Astrocyte (in vitro differentiated cells and primary cell): ENCODE data around the gene PDE4C. TPM values are rescaled to one million over a fixed set of nuclear protein-coding genes. Genes with fewer than 3 reads are reported as not detected.

Source experiments
- DNase-seq: peaks from one replicate; pipeline ENCODE4 v3.0.0-alpha.2; 2010; ENCODE audit warnings: low read depth
- FAIRE-seq: peaks from 2 replicates; lab custom pipeline; 2011; peaks lifted over from hg19 to GRCh38; lab: Jason Lieb, UNC
- H2AFZ ChIP-seq: 2 replicates; pipeline ENCODE4 v1.6.0; 2012; ENCODE audit warnings: low read depth, low read length, inconsistent platforms
- H3K27ac ChIP-seq: 2 replicates; pipeline ENCODE4 v1.5.1; 2011; ENCODE audit warnings: low read depth, low read length, inconsistent platforms
- H3K27me3 ChIP-seq: 2 replicates; pipeline ENCODE4 v1.6.0; 2011; ENCODE audit warnings: low read length, inconsistent platforms; ENCODE audit not compliant: insufficient read depth
- H3K36me3 ChIP-seq: 2 replicates; pipeline ENCODE4 v1.5.1; 2011; ENCODE audit warnings: low read length, inconsistent platforms; ENCODE audit not compliant: insufficient read depth
- H3K4me1 ChIP-seq: 2 replicates; pipeline ENCODE4 v1.5.1; 2011; ENCODE audit warnings: low read length, inconsistent platforms; ENCODE audit not compliant: insufficient read depth
- H3K4me2 ChIP-seq: 2 replicates; pipeline ENCODE4 v1.6.0; 2012; ENCODE audit warnings: low read length, inconsistent platforms
- H3K4me3 ChIP-seq: 2 replicates; pipeline ENCODE4 v1.5.1; 2011; ENCODE audit warnings: low read depth, mild to moderate bottlenecking, low read length, inconsistent platforms; ENCODE audit not compliant: insufficient read depth
- H3K79me2 ChIP-seq: 2 replicates; pipeline ENCODE4 v1.6.0; 2012; ENCODE audit warnings: mild to moderate bottlenecking, low read length, inconsistent platforms; ENCODE audit not compliant: insufficient read depth
- H3K9ac ChIP-seq: 2 replicates; pipeline ENCODE4 v1.6.0; 2012; ENCODE audit warnings: mild to moderate bottlenecking, low read length, inconsistent platforms
- H3K9me3 ChIP-seq: 2 replicates; pipeline ENCODE4 v1.5.1; 2012; ENCODE audit warnings: low read depth, mild to moderate bottlenecking, low read length, inconsistent platforms; ENCODE audit not compliant: insufficient read depth
- H4K20me1 ChIP-seq: 2 replicates; pipeline ENCODE4 v1.6.0; 2012; ENCODE audit warnings: low read length, inconsistent platforms; ENCODE audit not compliant: insufficient read depth
- H3K27ac Mint-ChIP-seq: one replicate; pipeline ENCODE4 v1.8.0; 2021; ENCODE audit warnings: mild to moderate bottlenecking, mixed read lengths; ENCODE audit not compliant: unreplicated experiment
- H3K27me3 Mint-ChIP-seq: one replicate; pipeline ENCODE4 v1.8.0; 2021; ENCODE audit warnings: low read depth, mixed read lengths; ENCODE audit not compliant: unreplicated experiment
- H3K36me3 Mint-ChIP-seq: one replicate; pipeline ENCODE4 v1.8.0; 2021; ENCODE audit warnings: low read depth, mixed read lengths; ENCODE audit not compliant: unreplicated experiment
- H3K4me1 Mint-ChIP-seq: one replicate; pipeline ENCODE4 v1.8.0; 2021; ENCODE audit warnings: low read depth, mixed read lengths; ENCODE audit not compliant: unreplicated experiment
- H3K4me3 Mint-ChIP-seq: one replicate; pipeline ENCODE4 v1.8.0; 2021; ENCODE audit warnings: mild to moderate bottlenecking, moderate library complexity, mixed read lengths; ENCODE audit not compliant: unreplicated experiment
- H3K9me3 Mint-ChIP-seq: one replicate; pipeline ENCODE4 v1.8.0; 2021; ENCODE audit warnings: mild to moderate bottlenecking, mixed read lengths; ENCODE audit not compliant: unreplicated experiment
- CTCF ChIP-seq: IDR thresholded peaks from 2 replicates; pipeline ENCODE4 v1.5.1; 2011; ENCODE audit warnings: low read depth, mild to moderate bottlenecking, inconsistent platforms, low read length, moderate library complexity; ENCODE audit not compliant: insufficient read depth
- EZH2 ChIP-seq: IDR thresholded peaks from 2 replicates; pipeline ENCODE4 v1.6.1; 2012; ENCODE audit warnings: mild to moderate bottlenecking, low read length, inconsistent platforms; ENCODE audit not compliant: insufficient read depth
- total RNA-seq: library from RNA; stranded (reverse); gene quantifications from 2 replicates; pipeline ENCODE4 v1.2.1, GENCODE V29; 2021

The PDE4C gene
- total RNA-seq, 1 donor from 2014 or later: 0.64 TPM

- peaks cover 5% of the 10 kb centered on the region for H3K4me1 Mint-ChIP-seq
- DNase-seq: no peak
- H3K79me2 ChIP-seq: no peaks in the 10 kb centered on the region
Observed at GRCh38 chr19:18221815-18222725, 4.2 kb downstream of the PDE4C start.

GRCh38 chr19:18220632-18221275 is 5.5 kb downstream of the PDE4C start:
- FAIRE-seq (no peak), DNase-seq (no peak)
- Histone ChIP-seq H3K79me2 (no peaks in the 10 kb centered on the region), H3K27ac (no peak overlapping the region), H3K27me3 (peaks cover 11% of the 10 kb centered on the region), H3K9ac (no peak overlapping the region), H2AFZ (no peak overlapping the region), H3K4me2 (no peak overlapping the region), H3K9me3 (no peaks in the 10 kb centered on the region), H3K4me1 (peaks cover 9% of the 10 kb centered on the region), H3K36me3 (no peaks in the 10 kb centered on the region), H4K20me1 (no peaks in the 10 kb centered on the region), H3K4me3 (no peak overlapping the region)
- peaks cover 3% of the 10 kb centered on the region for H3K36me3 Mint-ChIP-seq
- no peak overlapping the region for H3K4me3 Mint-ChIP-seq
- H3K4me1 Mint-ChIP-seq: peaks cover 5% of the 10 kb centered on the region
- H3K27me3 Mint-ChIP-seq: peaks cover 24% of the 10 kb centered on the region
- no peak for TF ChIP-seq EZH2
- TF ChIP-seq CTCF: no peak
- H3K9me3 Mint-ChIP-seq: no peaks in the 10 kb centered on the region
- no peak overlapping the region for H3K27ac Mint-ChIP-seq

More at GRCh38 chr19:18221815-18222725, 4.2 kb downstream of the PDE4C start:
- Mint-ChIP-seq H3K27me3 (peaks cover 24% of the 10 kb centered on the region), H3K36me3 (peaks cover 3% of the 10 kb centered on the region), H3K27ac (no peak overlapping the region), H3K9me3 (no peaks in the 10 kb centered on the region), H3K4me3 (no peak overlapping the region)
- Histone ChIP-seq H3K4me2 (no peak overlapping the region), H3K36me3 (no peaks in the 10 kb centered on the region), H3K4me3 (no peak overlapping the region), H3K9me3 (no peaks in the 10 kb centered on the region), H3K27ac (no peak overlapping the region), H3K4me1 (peaks cover 9% of the 10 kb centered on the region), H2AFZ (no peak overlapping the region), H3K27me3 (peaks cover 12% of the 10 kb centered on the region), H4K20me1 (no peaks in the 10 kb centered on the region), H3K9ac (no peak overlapping the region)
- no peak for FAIRE-seq
- TF ChIP-seq EZH2: no peak
- TF ChIP-seq CTCF: no peak
